HG03280 (cell line): ENCODE measurements around the gene CYP4F22.
"Not testable (repeated sequence)": the region's sequence is repeated elsewhere in the genome, so short reads cannot be mapped to it uniquely, and the experiment has no call there.

ENCODE experiments used
- ATAC-seq: cut with Tn5 transposase; IDR thresholded peaks from one replicate; pipeline ENCODE4 v1.9.1; 2021; ENCODE audit warnings: mild to moderate bottlenecking, moderate library complexity; ENCODE audit not compliant: unreplicated experiment

CYP4F22 gene

DNA sequence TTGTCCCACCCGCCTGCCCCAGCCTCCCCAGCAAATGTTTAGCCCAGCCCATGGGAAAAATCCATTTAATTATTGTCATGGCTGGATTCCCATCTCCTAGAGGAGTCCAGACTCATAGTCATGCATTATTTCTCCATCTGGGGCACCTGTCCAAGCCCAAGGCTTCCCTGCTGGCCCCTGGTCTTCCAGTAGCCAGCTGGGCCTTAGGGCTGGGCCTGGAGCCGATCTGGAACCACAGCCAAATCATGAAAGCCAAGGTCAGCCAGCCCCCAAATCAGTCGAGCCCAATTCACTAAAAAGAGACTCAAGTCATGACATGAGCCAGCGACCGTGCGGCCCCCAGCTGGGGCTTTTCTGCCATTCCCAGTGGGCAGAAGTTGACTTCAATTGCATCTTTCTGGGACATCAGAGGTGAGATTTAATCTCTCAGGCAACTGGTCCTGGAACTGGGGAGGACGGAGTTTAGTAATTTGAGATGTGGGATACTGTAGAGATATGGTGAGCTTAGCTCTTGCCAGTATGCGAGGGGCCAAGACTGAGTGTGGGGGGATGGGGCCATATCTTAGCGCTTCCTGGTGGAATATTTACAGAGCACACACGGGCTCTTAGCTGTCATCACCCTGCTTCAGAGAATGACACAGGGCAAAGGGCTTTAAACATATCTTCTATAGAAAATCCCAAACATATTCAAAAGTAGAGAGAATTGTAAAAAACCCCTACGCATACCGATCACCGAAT, 19.7 kb upstream of the CYP4F22 start:
- no peak for ATAC-seq

DNA sequence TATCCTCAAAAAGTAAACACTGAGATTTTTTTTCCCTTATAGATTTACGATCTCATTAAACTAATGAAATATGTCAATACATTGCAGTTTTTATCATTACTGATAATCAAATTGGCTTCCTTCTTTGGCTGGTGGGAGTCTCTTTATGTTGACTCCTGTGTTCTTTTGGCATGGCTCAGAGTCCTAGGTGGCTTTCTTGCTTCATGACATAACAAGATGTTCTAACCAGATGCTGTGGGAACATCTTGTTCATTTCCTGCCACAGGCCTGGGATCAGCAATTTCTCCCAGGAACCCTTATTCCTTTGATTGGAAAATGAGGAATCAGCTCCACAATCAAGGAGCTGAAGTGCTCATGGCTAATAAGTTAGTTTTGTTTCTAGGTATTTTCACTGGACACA, 13.2 kb upstream of the CYP4F22 start:
- no peak for ATAC-seq

DNA sequence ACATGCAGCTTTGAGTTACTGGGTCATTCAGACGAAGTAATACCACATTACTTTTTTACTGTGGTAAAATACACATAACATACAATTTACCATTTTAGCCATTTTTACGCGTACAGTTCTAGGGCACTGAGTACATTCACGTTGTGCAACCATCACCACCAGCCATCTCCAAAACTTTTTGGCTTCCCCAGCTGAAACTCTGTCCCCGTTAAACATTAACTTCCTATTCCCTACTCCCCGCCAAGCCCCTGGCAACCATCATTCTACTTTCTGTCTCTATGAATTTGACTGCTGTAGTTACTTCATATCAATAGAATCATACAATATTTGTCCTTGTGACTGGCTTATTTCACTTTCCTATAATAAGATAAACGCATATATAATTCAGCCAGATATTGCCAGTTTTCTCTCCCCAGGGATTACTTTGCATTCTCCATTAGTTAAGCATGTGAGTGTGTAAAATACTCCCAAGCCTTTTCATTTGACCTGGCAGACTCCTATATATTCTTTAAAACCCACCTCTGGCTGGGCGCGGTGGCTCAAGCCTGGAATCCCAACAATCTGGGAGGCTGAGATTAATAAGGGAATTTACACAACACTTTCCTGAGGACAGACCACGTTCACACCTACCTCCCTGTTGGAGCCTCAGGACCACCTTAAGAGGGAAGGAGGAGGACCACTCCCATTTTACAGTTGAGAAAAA, 10.0 kb upstream of the CYP4F22 start:
- ATAC-seq = no peak

DNA sequence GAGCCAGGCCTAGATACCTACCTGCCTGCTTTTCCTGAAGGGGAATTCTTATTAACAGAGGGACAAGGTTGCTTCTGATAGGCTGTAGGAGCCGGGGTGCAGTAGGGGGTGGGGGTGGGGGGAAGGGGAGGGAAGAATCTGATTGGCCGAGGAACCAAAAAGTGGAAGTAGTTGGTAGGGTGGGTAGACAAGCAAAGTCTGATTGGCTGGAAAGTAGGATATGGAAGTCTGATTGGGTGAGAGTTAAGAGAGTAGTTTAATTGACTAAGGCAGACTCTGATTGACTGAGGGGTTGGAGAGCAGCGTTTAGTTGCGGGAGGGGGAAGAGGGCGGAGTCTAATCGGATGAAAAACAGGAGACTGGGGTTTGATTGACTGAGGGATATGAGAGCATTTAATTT, 9.4 kb upstream of the CYP4F22 start:
- ATAC-seq = no peak

DNA sequence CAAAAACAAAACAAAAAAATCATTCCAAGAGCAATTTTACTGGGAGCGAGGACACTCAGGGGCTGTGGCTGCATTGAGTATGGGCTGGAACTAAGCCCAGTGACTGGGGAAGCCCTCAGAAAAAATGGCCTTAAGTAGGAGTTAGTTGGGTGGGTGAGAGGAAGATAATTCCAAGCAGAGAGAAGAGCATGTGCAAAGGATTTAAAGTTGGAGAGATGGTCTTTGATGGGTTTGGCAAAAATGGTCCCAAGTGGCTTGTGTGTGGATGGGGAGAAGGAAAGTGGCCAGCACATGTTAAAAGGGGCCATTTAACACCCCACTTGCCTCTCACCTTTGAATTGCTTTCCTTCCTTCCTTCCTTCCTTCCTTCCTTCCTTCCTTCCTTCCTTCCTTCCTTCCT, 6.7 kb upstream of the CYP4F22 start:
- no peak for ATAC-seq

DNA sequence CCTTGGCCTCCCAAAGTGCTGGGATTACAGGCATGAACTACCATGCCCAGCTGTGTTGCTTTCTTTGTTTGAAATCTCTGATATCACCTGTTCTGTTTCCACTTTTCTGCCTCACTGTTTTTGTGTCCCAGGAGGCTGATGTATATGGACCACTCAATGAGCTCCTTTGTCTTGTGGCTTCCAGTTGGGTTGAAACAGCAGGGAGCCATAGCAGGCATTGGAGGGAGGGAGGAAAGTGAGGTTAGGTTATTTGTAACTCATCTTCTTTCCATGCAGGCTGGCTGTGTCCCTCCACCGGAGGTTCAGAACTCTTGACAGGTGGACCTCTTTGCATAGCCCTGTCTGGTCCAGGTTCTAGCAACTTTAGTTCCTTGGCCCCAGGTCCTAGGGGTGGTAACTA, 6.1 kb upstream of the CYP4F22 start:
- ATAC-seq = no peak

DNA sequence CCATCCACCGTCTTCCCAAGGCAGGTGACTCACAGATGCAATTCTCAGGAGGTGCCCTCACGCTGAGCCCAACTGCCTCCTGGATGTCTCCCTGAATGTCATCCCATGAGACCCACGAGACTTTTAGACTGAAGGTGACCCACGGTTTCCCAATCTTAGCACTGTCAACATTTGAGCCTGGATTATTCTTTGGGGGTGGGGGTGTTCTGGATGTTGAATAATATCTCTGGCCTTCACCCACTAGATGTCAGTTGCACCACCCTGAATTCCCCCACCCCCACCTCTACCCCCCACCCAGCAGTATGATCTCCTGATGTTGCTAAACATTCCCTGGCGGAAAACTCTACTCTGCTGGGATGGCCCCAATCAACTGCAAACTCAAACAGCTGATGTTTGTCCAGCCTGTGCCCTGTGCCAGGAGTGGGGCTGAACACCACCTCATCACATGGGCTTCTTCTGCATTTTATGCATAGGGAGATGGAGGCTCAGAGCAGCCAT, 2.2 kb upstream of the CYP4F22 start:
- no peak for ATAC-seq

DNA sequence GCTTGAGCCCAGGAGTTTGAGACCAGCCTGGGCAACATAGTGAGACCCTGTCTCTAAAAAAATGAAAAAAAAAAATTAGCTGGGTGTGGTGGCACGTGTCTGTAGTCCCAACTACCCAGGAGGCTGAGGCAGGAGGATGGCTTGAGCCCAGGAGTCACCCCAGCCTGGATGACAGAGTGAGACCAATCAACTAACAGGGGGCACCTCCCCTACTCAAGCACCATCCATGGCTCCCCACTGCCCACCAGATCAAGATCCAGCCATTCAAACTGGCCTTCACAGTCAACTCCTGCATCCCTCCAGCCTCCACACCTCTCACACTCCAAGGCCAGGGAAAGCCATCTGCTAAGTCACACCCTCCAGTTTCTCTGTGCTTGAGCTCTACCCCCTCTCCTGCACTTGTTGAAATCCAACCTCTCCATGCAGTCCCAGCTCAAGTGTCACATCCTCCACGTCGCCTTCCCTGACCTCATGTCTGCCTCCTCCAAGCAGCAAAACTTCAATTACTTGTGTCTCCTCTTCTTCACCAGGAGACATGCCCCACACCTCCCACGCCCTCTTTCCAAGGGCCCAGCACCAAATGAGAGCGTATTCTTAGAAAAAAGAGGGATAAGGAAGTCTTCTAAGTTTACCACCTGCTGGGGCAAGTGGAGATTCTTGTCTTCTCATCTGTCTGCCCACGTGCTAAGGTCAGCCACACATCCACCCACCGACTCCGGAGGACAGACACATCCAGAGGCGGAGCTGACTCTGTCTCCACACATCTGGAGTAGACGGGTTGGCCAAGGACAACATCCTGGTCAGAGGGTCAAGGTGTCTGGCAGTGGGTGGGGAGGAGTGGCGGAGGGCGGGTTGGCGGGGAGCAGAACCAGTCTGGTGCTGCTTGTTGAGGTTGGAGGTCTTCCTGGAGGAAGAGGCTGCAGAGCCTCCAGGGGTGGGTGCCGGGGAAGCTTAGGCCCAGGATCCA, 974 bp upstream of the CYP4F22 start:
- no peak for ATAC-seq

DNA sequence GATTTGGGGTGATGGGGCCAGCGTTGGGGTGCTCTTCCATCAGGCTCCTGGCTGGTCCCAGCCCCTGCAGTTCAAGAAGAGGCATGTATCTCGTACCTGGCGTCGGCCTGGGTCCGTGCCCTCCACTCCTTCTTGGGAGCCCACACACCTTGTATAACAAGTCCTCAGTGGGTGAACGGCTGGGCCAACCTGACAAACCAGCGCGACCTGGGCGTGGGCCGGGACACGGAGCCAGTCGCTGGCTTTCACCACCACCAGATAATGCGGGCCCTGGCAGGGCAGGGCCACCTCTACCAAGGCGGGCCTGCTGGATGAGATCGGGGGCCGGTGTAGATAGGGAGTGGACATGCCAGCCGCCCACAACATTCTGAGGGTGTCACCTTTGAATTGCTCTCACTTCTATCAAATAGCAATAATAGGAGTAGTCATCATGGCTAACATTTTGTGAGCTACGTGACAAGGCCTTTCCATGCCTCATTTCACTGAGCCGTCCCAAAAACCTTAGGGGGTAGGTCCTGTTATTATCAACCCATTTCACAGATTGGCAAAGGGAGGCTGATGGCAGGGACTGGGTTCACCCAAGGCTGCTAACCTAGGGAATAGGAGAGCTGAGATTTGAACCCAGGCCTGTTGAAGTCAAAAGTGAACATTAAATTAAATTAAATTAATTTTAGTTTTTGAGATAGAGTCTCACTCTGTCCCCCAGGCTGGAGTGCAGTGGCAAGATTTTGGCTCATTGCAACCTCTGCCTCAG, 3.5 kb downstream of the CYP4F22 start:
- ATAC-seq = no peak

DNA sequence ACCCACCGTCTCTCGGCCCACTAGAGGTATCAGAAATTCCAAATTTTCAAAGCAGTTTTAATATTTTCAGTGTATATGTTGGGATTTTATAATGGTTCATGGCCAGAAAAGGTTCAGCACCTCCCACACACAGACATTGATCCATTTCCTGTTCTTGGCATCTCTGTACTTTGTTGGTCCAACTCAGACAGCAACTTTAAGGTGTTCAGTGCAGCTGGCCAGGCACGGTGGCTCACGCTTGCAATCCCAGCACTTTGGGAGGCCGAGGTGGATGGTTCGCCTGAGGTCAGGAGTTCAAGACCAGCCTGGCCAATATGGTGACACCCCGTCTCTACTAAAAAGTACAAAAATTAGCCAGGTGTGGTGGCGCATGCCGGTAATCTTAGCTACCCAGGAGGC, 6.9 kb downstream of the CYP4F22 start:
- not testable (repeated sequence) for ATAC-seq

DNA sequence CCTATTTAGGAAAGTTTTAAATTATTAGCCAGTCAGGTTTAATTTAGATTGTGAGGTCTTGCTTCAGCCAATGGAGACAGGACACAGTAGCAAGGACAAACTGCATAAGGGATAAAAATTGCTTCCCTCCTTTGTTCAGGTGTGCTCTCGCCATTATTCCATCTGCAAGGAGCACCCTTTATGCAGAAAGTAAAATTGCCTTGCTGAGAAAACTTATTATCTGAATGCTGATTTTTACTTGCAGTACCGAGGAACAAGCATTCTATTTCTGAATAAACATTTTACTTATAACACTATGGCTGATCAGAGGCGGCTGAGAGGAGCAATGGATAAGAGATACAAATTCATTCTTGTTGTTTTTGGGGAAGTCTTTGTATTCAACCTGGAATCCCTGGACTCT, 8.0 kb downstream of the CYP4F22 start:
- no peak for ATAC-seq

DNA sequence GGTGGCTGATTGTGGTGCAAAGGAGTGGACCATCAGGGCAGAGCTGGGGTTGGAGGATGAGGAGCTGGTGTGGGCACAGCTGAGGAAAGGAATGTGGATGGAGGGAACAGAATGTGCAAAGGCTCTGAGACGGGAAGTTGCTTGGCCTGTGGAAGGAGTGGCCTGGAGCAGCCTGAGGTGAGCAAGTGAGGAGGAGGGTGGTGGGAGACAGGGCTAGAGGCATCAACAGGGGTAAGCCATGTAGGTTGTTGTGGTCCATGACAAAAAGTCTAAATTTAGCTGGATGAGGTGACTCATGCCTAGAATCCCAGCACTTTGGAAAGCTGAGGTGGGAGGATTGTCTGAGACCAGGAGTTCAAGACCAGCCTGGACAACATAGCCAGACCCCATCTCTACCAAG, 9.5 kb downstream of the CYP4F22 start:
- no peak for ATAC-seq

DNA sequence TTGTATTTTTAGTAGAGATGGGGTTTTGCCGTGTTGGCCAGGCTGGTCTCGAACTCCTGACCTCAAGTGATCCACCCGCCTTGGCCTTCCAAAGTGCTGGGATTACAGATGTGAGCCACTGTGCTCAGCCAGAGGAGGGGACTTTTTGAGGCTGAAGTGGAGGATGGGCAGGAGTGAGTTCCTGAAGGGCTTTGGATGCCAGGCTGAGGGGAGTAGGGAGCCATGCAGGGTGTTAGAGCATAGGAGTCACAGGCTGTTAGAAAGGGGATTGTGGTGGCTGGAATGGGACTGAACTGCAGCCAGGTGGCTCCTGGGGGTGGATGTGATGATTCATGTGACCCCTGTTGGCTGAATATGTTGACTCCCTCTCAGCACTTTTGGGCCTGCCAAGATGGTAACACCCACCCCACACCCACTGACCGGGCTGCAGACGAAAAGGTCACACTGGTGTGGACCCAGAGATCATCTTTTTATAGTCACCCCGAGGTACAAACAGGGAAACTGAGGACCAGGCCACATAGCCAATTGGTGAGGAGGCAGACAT, 11.2 kb downstream of the CYP4F22 start:
- no peak for ATAC-seq

DNA sequence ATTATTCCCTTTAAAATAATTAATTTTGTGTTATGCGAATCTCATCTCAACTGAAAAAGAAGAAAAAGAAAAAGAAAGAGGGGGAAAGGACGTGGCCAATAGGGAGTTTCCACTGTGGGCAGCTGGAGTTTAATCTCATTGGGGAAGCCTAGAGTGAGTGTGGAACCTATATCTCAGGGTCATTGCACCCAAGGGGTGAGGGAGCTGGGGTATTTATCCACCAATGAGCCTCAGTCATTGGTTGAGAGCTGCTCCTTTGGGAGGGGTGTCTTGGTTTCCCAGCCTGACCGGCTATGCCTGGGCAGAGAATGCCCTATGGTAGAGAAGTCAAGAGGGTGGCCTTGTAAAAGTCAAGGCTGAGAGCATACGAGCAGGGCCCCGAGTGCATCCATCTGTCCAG, 16.5 kb downstream of the CYP4F22 start:
- ATAC-seq = no peak

DNA sequence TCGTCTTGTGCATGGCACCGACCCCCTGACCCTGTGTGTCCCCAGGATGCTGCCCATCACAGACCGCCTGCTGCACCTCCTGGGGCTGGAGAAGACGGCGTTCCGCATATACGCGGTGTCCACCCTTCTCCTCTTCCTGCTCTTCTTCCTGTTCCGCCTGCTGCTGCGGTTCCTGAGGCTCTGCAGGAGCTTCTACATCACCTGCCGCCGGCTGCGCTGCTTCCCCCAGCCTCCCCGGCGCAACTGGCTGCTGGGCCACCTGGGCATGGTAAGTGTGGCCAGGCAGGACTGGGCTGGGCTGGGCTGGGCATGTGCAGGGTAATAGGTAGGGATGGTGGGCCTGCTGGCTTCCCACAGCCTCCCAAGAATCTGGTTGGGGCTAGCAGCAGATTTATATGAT, 17.0 kb downstream of the CYP4F22 start:
- no peak for ATAC-seq

DNA sequence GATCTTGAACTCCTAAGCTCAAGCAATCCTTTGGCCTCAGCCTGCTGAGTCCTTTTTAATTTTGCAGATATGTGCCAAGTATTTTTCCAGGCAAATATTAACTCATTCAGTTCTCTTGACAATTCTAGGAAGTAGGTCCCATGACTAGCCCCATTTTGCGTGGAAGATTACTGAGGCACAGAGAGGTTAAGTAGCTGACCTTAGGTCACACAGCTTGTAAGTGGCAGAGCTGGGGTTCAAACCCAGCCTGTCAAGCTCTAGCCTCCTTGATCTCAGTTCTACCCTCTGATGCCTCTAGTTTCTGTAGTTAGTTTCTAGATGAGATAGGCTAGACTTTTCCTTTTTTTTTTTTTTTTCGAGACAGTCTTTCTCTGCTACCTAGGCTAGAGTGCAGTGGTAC, 18.1 kb downstream of the CYP4F22 start:
- no peak for ATAC-seq

DNA sequence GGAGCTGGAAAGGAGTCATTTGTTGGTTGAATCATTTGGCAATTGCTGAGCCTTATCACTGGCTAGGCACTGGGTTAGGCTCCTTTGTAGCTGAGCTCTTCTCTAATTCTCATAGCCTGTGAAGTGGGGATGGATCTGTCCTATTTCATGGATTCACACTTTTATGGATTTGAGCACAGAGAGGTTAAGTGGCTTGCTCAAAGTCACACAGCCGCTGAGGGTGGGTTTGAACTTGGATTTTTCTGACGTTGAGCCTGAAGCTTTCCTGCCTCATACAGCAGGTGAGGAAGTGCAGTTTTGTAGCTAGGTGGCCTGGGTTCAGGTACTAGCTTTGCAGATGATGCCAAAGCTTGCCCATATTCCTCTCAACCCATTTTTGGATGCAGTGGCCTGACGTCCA, 19.4 kb downstream of the CYP4F22 start:
- ATAC-seq = no peak

DNA sequence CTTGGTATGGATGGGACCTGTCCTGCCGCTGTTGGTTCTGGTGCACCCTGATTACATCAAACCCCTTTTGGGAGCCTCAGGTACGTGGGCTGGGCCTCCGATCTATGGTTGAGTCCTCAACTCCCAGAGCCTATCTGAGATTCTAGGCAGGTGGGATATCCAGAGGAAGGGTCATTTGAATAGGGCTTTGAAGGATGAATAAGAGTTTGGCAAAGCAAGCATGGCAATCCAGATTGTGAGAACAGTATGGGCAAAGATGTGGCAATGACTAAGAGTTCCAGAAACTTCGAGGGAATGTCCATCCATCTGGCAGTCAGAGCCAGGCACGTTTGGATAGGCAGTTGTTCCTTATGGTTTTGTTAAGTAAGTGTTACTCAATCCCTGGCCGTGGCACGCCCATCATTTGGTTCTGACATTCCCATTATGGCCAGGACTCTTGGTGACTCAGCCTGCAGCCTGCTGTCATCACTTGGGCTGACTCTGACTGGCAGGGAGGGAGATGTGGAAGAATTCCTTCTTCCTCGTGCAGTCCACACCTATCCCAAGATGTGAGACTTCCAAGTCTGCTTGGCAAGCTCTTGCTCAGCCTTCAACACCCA, 21.5 kb downstream of the CYP4F22 start:
- no peak for ATAC-seq

DNA sequence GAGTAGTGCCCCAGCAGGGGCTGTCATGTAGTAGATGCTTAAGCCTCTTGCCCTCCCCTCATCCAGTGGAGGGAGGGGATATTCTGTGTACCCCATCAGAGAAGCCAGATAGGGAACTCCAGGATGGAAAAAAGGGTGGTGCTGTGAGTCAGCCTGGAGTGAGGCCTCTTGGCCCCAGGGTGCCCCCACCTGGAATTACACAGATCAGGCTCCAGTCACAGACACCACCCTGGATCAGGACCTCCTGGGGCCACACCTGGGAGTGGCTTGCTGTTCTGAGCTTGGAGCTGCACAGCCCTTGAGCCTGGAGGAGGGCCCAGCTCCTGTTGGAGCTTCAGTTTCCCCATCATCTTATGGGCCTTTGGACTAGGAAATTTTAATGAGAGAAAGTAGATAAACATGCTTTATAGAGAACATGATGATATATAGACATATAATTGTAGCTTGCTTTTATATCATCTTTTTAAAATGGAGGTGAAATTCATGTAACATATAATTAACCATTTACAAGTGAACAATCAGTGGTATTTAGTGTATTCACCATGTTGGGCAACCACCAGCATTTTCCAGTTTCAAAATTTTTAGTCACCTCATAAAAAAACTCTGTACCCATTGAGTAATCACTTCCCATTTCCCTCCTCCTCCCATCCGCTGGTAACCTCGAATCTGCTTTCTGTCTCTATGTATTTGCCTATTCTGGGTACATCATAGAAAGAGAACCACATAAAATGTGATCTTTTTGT, 24.6 kb downstream of the CYP4F22 start:
- ATAC-seq = no peak
